ENCODE results near the gene TNFAIP2.
"Not testable (repeated sequence)": the region's sequence is repeated elsewhere in the genome, so short reads cannot be mapped to it uniquely, and the experiment has no call there.

TNFAIP2 gene

DNA sequence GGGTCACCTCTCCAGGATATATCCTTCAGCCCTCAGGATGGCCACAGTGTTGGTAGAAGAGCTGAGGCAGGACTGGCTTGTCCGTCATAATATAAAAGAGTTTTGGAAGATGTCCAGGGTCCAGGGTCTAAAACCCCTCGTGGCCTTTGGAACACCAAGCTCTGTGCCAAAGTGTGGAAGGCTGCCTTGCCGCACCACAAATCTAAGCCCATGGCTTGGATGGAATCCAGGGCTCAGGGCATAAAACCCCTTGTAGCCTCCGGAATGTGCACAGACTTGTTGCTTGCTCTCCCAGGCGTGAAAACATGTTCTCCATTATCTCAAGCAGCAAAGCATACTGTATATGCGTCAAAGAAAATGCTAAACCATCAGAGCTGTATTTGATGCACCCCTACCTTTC is 46.7 kb downstream of the TNFAIP2 start:
- CTCF ChIA-PET, result interaction anchor here (1.2 to 1.8 kb wide), 2 partner anchors 12 to 65 kb away, joined by 3 to 4 read pairs; no protein-coding TSS in a partner anchor
- no peak overlapping the region for H3K4me3 Mint-ChIP-seq
- H3K27me3 Mint-ChIP-seq, result peaks cover 36% of the 10 kb centered on the region
- H3K36me3 Mint-ChIP-seq, result no peaks in the 10 kb centered on the region
- no peak for DNase-seq
- H3K9me3 Mint-ChIP-seq, result peaks cover 5% of the 10 kb centered on the region
- no peak overlapping the region for H3K27ac Mint-ChIP-seq
- no peaks in the 10 kb centered on the region for H3K4me1 Mint-ChIP-seq

- CTCF ChIA-PET, result interaction anchor here (1.8 kb wide), 1 partner anchor 13 kb away, joined by 3 read pairs; no protein-coding TSS in a partner anchor
- DNase-seq, H3K27ac Mint-ChIP-seq, H3K36me3 Mint-ChIP-seq, H3K4me3 Mint-ChIP-seq, H3K9me3 Mint-ChIP-seq, H3K4me1 Mint-ChIP-seq: not testable (repeated sequence)
- peaks cover 27% of the 10 kb centered on the region for H3K27me3 Mint-ChIP-seq
Measured at GRCh38 chr14:103171206-103171605, 47.9 kb downstream of the TNFAIP2 start.

DNA sequence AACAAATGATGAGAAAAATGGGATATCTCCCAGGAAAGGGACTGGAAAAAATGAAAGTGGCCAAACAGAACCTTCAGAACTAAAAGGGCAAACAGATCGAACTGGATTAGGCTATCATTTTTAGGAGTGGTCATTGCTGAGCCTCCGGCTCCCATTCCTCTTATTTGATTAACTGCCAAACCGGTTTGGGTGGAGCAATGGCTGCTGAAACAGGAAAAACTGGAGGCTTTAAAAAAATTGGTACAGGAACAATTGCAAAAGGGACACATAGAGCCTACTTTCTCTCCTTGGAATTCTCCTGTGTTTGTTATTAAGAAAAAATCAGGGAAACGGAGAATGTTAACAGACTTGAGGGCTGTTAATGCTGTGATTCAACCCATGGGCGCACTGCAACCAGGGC is 49.7 kb downstream of the TNFAIP2 start:
- Mint-ChIP-seq H3K9me3 (peaks cover 6% of the 10 kb centered on the region), H3K27me3 (peaks cover 26% of the 10 kb centered on the region), H3K27ac (no peak overlapping the region)

DNA sequence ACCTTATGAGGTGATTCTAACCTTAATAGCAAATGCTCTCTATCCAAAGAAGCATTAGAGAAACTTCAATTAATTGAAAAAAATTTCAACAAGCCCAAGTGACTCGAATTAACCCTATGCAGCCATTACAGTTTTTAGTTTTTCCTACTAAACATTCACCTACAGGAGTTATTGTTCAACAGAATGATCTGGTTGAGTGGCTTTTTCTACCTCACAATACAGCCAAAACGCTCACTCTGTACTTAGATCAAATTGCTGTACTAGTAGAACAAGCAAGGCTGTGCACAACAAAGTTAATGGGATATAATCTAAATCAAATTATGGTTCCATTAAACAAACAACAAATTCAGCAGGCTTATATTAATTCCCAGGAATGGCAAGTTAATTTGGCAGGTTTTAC is 50.6 kb downstream of the TNFAIP2 start:
- H3K36me3 Mint-ChIP-seq, H3K4me3 Mint-ChIP-seq, H3K9me3 Mint-ChIP-seq, DNase-seq, H3K4me1 Mint-ChIP-seq, CTCF ChIA-PET, H3K27ac Mint-ChIP-seq: not testable (repeated sequence)
- peaks cover 27% of the 10 kb centered on the region for H3K27me3 Mint-ChIP-seq

More for the DNA sequence above, 49.7 kb downstream of the TNFAIP2 start:
- CTCF ChIA-PET, result no interaction called here
- Mint-ChIP-seq H3K4me1 (no peaks in the 10 kb centered on the region), H3K36me3 (no peaks in the 10 kb centered on the region), H3K4me3 (no peak overlapping the region)
- DNase-seq, result no peak

- H3K4me3 Mint-ChIP-seq, H3K36me3 Mint-ChIP-seq, H3K9me3 Mint-ChIP-seq, CTCF ChIA-PET, H3K4me1 Mint-ChIP-seq, DNase-seq, H3K27ac Mint-ChIP-seq: not testable (repeated sequence)
- peaks cover 32% of the 10 kb centered on the region for H3K27me3 Mint-ChIP-seq
Measured at GRCh38 chr14:103176176-103176575, 52.9 kb downstream of the TNFAIP2 start.

DNA sequence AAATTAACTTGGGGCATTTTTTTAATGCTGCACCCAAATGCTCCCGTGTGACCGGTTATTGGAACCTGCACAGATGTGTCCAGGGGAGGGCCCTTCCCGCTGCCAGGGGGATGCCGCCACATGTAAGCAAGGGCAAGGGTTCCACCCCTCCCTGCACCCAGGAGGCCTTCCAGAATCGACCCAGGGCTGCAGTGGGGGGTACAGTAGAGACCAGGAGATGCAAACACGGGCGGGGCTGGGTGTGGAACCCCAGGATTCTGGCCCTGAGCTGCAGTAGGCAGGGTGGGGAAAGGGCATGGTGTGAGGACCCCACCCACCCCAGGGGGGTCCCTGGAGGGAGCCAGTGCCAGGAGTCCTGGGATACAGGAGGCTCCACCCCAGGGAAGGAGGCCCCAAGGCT is 54.1 kb downstream of the TNFAIP2 start:
- CTCF ChIA-PET, result no interaction called here
- no peak overlapping the region for H3K4me3 Mint-ChIP-seq
- no peaks in the 10 kb centered on the region for H3K36me3 Mint-ChIP-seq
- H3K9me3 Mint-ChIP-seq, result peaks cover 6% of the 10 kb centered on the region
- no peak for DNase-seq
- no peaks in the 10 kb centered on the region for H3K4me1 Mint-ChIP-seq
- peaks cover 32% of the 10 kb centered on the region for H3K27me3 Mint-ChIP-seq
- no peak overlapping the region for H3K27ac Mint-ChIP-seq

GRCh38 chr14:103178521-103178920 is 55.3 kb downstream of the TNFAIP2 start:
- CTCF ChIA-PET, result no interaction called here
- no peak for DNase-seq
- H3K36me3 Mint-ChIP-seq, result no peaks in the 10 kb centered on the region
- H3K9me3 Mint-ChIP-seq, result peaks cover 6% of the 10 kb centered on the region
- H3K4me3 Mint-ChIP-seq, result no peak overlapping the region
- H3K27me3 Mint-ChIP-seq, result peaks cover 29% of the 10 kb centered on the region
- no peak overlapping the region for H3K27ac Mint-ChIP-seq
- H3K4me1 Mint-ChIP-seq, result no peaks in the 10 kb centered on the region

GRCh38 chr14:103179094-103179493 is 55.8 kb downstream of the TNFAIP2 start:
- Mint-ChIP-seq H3K4me1 (no peaks in the 10 kb centered on the region), H3K9me3 (peaks cover 6% of the 10 kb centered on the region), H3K4me3 (no peak overlapping the region), H3K36me3 (no peaks in the 10 kb centered on the region), H3K27me3 (peaks cover 31% of the 10 kb centered on the region), H3K27ac (no peak overlapping the region)
- DNase-seq, result no peak
- CTCF ChIA-PET, result interaction anchor here (0.5 kb wide), 1 partner anchor 131 kb away, joined by 3 read pairs; no protein-coding TSS in a partner anchor

GRCh38 chr14:103180331-103180730 is 57.1 kb downstream of the TNFAIP2 start:
- Mint-ChIP-seq H3K4me1 (no peaks in the 10 kb centered on the region), H3K9me3 (no peaks in the 10 kb centered on the region), H3K36me3 (no peaks in the 10 kb centered on the region), H3K27ac (no peak overlapping the region), H3K4me3 (no peak overlapping the region), H3K27me3 (peaks cover 30% of the 10 kb centered on the region)
- no peak for DNase-seq
- CTCF ChIA-PET, result no interaction called here

DNA sequence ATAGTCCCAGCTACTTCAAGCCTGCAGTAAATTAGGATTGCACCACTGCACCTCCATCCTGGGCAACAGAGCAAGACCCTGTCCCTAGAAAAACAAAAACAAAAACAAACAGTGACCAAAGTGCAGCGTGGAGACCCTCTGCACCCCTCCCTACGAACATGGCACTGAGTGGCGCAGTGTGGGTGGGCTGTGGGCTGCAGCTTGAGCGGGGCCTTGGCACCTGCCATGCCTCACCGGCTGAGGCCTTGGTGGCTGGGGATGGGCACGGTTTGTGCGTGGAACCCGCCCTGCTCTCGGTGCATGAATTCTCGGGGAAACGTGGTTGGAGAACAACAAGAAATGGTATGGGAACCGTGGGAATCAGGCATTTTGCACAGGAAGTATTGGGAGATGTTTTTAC is 60.8 kb downstream of the TNFAIP2 start:
- DNase-seq, result no peak
- Mint-ChIP-seq H3K9me3 (no peaks in the 10 kb centered on the region), H3K36me3 (no peaks in the 10 kb centered on the region), H3K4me1 (peaks cover 5% of the 10 kb centered on the region), H3K27ac (no peak overlapping the region), H3K27me3 (peaks cover 61% of the 10 kb centered on the region), H3K4me3 (no peak overlapping the region)
- CTCF ChIA-PET, result interaction anchor here (0.7 to 1.4 kb wide), 3 partner anchors 77 to 105 kb away, joined by 3 to 6 read pairs (median 3); no protein-coding TSS in a partner anchor

DNA sequence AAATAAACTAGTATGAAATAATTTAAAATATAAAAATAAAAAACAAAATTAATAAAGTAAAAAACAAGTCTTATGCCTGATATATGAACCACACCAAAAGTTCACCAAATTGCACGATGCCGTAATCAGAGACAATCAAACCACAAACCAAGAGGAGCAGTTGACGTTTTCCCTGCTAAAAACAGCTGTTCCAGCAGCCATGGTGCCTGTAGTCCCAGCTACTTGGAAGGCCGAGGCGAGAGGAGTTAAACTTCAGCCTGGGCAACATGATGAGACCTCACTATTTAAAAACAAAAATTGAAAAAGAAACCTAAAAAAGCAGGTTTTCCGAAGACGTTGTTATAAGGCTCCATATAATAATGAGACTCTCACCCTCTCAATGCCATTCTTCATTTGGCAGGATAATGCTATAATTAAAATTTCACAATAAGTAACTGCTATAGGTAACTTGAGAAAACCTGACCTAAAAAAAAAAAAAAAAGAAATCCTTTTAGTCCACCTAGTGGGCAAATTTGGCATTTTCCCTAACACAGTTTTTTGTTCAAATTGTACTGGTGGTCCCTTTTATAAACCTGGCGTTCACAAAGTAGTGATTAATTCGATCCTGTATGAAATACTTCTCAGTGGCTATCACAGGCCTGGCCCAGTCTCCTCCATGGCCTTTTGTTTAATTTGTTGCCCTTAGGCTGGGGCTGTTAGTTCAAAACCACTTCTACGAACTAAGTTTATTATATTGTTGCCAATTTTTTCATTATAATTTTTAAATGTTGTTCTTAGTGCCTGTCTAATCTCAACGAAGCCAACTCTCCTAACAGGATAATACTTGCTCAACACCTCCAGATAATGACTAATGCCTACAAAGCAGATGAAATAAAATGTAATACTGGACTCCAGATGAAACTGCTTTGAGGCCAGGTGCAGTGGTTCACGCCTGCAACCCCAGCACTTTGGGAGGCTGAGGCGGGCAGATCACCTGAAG is 62.1 kb downstream of the TNFAIP2 start:
- Mint-ChIP-seq H3K27me3 (peaks cover 66% of the 10 kb centered on the region), H3K4me1 (peaks cover 10% of the 10 kb centered on the region), H3K9me3 (no peaks in the 10 kb centered on the region), H3K27ac (no peak overlapping the region), H3K4me3 (no peak overlapping the region), H3K36me3 (no peaks in the 10 kb centered on the region)
- CTCF ChIA-PET, result interaction anchor here (1.4 to 1.6 kb wide), 3 partner anchors 80 to 106 kb away, joined by 4 to 9 read pairs (median 6); no protein-coding TSS in a partner anchor
- DNase-seq, result no peak

- Mint-ChIP-seq H3K36me3 (no peaks in the 10 kb centered on the region), H3K27me3 (peaks cover 69% of the 10 kb centered on the region), H3K4me3 (no peak overlapping the region), H3K9me3 (no peaks in the 10 kb centered on the region), H3K27ac (no peak overlapping the region), H3K4me1 (peaks cover 10% of the 10 kb centered on the region)
- CTCF ChIA-PET, result interaction anchor here (1.4 to 1.6 kb wide), 2 partner anchors 81 to 105 kb away, joined by 4 to 9 read pairs; no protein-coding TSS in a partner anchor
- no peak for DNase-seq
Measured at GRCh38 chr14:103186241-103186822, 63.1 kb downstream of the TNFAIP2 start.

Data from activated naive CD4-positive, alpha-beta T cell treated with anti-CD3 and anti-CD28 coated beads, Interleukin-2, amount 10 ng/mL, durations not matched to agents 7 days and 5 days (primary cell).